K562 (cell line): ENCODE data around the gene MAP4K4. TPM values are rescaled to one million over a fixed set of nuclear protein-coding genes. Genes with fewer than 3 reads are reported as not detected.

ENCODE experiments used
- ATAC-seq: fragments of 200-7000 bp; cut with Tn5 transposase; 3 replicates; pipeline ENCODE4 v1.9.1; 2020; ENCODE audit warnings: moderate library complexity
- BruUV-seq: library from RNA; stranded (reverse); fragments of 400-500 nt; replicated peaks from 2 replicates; lab custom pipeline; 2021; lab: Mats Ljungman, UMichigan
- CTCF ChIA-PET: fragments of 300-600 bp; formaldehyde crosslinking; extraction: SDS; loops from one replicate; lab custom pipeline; 2021; ENCODE audit warnings: low intra/inter-chr PET ratio; lab: Yijun Ruan, JAX
- POLR2A ChIA-PET: fragments of 300-600, 350-650 bp; sonication (Branson Sonifier 250); formaldehyde crosslinking; extraction: SDS; loops from one replicate; lab custom pipeline; 2021; ENCODE audit warnings: antibody characterized with exemption, inconsistent platforms; lab: Yijun Ruan, JAX
- DNase-seq, 4 experiments: peaks; one replicate each; pipeline versions ENCODE4 v3.0.0 to v3.0.0-alpha.2; 2011 to 2018; ENCODE audit warnings: low spot score in 3 of 4, mixed read lengths in 3 of 4; ENCODE audit errors: extremely low read depth in 1 of 4
- FAIRE-seq: peaks from 2 replicates; lab custom pipeline; 2011; peaks lifted over from hg19 to GRCh38; lab: Jason Lieb, UNC
- H2AFZ ChIP-seq: 2 replicates; pipeline ENCODE4 v1.6.0; 2011; ENCODE audit warnings: low read depth, low read length, control low read depth, inconsistent platforms
- H3K27ac ChIP-seq: fragments of 200-600 bp; 3 replicates; pipeline ENCODE4 v1.8.0; 2011; ENCODE audit warnings: low read depth, mild to moderate bottlenecking, control low read depth, inconsistent platforms, low read length, moderate library complexity, mixed read lengths; ENCODE audit errors: extremely low read depth
- H3K27me3 ChIP-seq, 2 experiments: fragments of 300-600 bp in 1 of 2; 2 replicates in 1 of 2; 3 replicates in 1 of 2; pipeline versions ENCODE4 v1.6.0 to v1.8.0; 2011; ENCODE audit warnings: inconsistent platforms in 2 of 2, low read length in 2 of 2, mild to moderate bottlenecking in 1 of 2, mixed read lengths in 1 of 2, moderate library complexity in 1 of 2; ENCODE audit not compliant: control insufficient read depth in 2 of 2, insufficient read depth in 2 of 2
- H3K36me3 ChIP-seq: fragments of 300-600 bp; 3 replicates; pipeline ENCODE4 v1.8.0; 2011; ENCODE audit warnings: mild to moderate bottlenecking, low read length, inconsistent platforms; ENCODE audit not compliant: control insufficient read depth, insufficient read depth
- H3K4me1 ChIP-seq, 2 experiments: fragments of 200-600 bp in 1 of 2; replicated peaks in 1 of 2; 2 replicates in 1 of 2; 3 replicates in 1 of 2; pipeline versions ENCODE4 v1.5.1 to v1.8.0; 2011; ENCODE audit warnings: inconsistent platforms in 2 of 2, low read length in 2 of 2, mild to moderate bottlenecking in 1 of 2, mixed read lengths in 1 of 2, moderate library complexity in 1 of 2; ENCODE audit not compliant: control insufficient read depth in 2 of 2, insufficient read depth in 2 of 2
- H3K4me2 ChIP-seq: 2 replicates; pipeline ENCODE4 v1.6.1; 2011; ENCODE audit warnings: low read length, control low read depth, inconsistent platforms, mixed read lengths; ENCODE audit not compliant: insufficient read depth
- H3K4me3 ChIP-seq: fragments of 200-600 bp; sonication (generic), shearing (Covaris generic); 2 replicates; pipeline ENCODE4 v1.5.1; 2016; ENCODE audit warnings: control low read depth, inconsistent platforms
- H3K79me2 ChIP-seq: fragments of 200-600 bp; 3 replicates; pipeline ENCODE4 v1.8.0; 2011; ENCODE audit warnings: low read length, inconsistent platforms; ENCODE audit not compliant: control insufficient read depth, insufficient read depth
- H3K9ac ChIP-seq, 2 experiments: 2 replicates each; pipeline versions ENCODE4 v1.6.0 to v1.6.1; 2011; ENCODE audit warnings: low read depth in 2 of 2, low read length in 2 of 2, control low read depth in 1 of 2, inconsistent platforms in 1 of 2, mild to moderate bottlenecking in 1 of 2, mixed read lengths in 1 of 2; ENCODE audit not compliant: insufficient read depth in 1 of 2
- H3K9me1 ChIP-seq: one replicate; pipeline ENCODE4 v1.6.0; 2011; ENCODE audit warnings: inconsistent platforms, mild to moderate bottlenecking, low read length, moderate library complexity; ENCODE audit not compliant: control insufficient read depth, insufficient read depth
- H3K9me3 ChIP-seq: replicated peaks from 2 replicates; pipeline ENCODE4 v1.5.1; 2011; ENCODE audit warnings: low read depth, low read length, inconsistent platforms; ENCODE audit not compliant: control insufficient read depth, insufficient read depth
- H4K20me1 ChIP-seq: replicated peaks from 2 replicates; pipeline ENCODE4 v1.6.1; 2011; ENCODE audit warnings: low read length, inconsistent platforms, mixed read lengths; ENCODE audit not compliant: control insufficient read depth, insufficient read depth
- DMBX1 ChIP-seq: fragments of 250-450 bp; sonication (Bioruptor Pico); IDR thresholded peaks from 2 replicates; pipeline ENCODE4 v1.8.0; 2022; ENCODE audit warnings: inconsistent platforms, mild to moderate bottlenecking, moderate library complexity, borderline replicate concordance
- NELFE ChIP-seq: IDR thresholded peaks from 2 replicates; pipeline ENCODE4 v1.6.1; 2011; ENCODE audit warnings: mild to moderate bottlenecking; ENCODE audit not compliant: insufficient read depth, insufficient read length
- NONO ChIP-seq, 2 experiments: fragments of 200-400 bp in 1 of 2; fragments of 450-650 bp in 1 of 2; formaldehyde crosslinking in 1 of 2; IDR thresholded peaks; 2 replicates each; pipeline ENCODE4 v1.6.1; 2017; ENCODE audit warnings: low read depth in 2 of 2, mild to moderate bottlenecking in 2 of 2, moderate library complexity in 2 of 2, low read length in 1 of 2
- RBM22 ChIP-seq: fragments of 200-400 bp; formaldehyde crosslinking; IDR thresholded peaks from 2 replicates; pipeline ENCODE4 v1.6.1; 2018; ENCODE audit warnings: low read length, low read depth; ENCODE audit not compliant: poor library complexity, severe bottlenecking
- STAG1 ChIP-seq: sonication (generic); formaldehyde crosslinking; IDR thresholded peaks from 2 replicates; pipeline ENCODE4 v1.5.0; 2020; ENCODE audit warnings: missing genetic modification reagents, borderline replicate concordance
- WGBS: fragments of 100-300 bp; shearing (Covaris generic); methylation state at CpG from one replicate; pipeline ENCODE4 v1.1.6; 2016; ENCODE audit warnings: low coverage, mixed read lengths; ENCODE audit not compliant: insufficient coverage; ENCODE audit errors: missing lambda C conversion rate; 5-methylcytosine and 5-hydroxymethylcytosine counted together
- in situ Hi-C: fragments of 300-500 bp; cut with MboI; formaldehyde crosslinking; loops from 4 replicates; pipeline ENCODE4 v1.15.0; 2018; ENCODE audit warnings: inconsistent platforms, mixed read lengths
- intact Hi-C: fragments of 100-400 bp; cut with micrococcal nuclease; formaldehyde crosslinking; loops from 2 replicates; pipeline ENCODE4 v1.14.2; 2022
- polyA plus RNA-seq, 8 experiments: library from polyadenylated mRNA; depleted of rRNA in 4 of 8; stranded (reverse) in 5 of 8; unstranded in 3 of 8; fragments of >200 nt; fragmentation: Nextera tagmentation in 2 of 8; fragmentation: Illumina TruSeq in 1 of 8; extraction: Ambion mirVana in 2 of 8; extraction: Trizol in 1 of 8; gene quantifications; 2 replicates each; pipeline versions ENCODE4 v1.2.1 to v1.2.3, GENCODE V29; 2011 to 2014; ENCODE audit warnings: inconsistent platforms in 1 of 8, missing spikeins in 1 of 8
- total RNA-seq, 7 experiments: library from RNA; depleted of rRNA in 6 of 7; stranded (reverse); fragments of >200 nt in 6 of 7; fragmentation: Illumina TruSeq in 2 of 7; extraction: Trizol in 2 of 7; gene quantifications; 2 replicates each; pipeline versions ENCODE4 v1.2.1 to v1.2.3, GENCODE V29; 2011 to 2021; ENCODE audit warnings: low replicate concordance in 1 of 7
- TF ChIP-seq, protein P1 (sequence below), 2 experiments: fragments of 450-650 bp; conservative IDR thresholded peaks; 2 replicates each; pipeline ENCODE4 v1.6.1; 2017; ENCODE audit warnings: mild to moderate bottlenecking in 2 of 2, moderate library complexity in 2 of 2
- TF ChIP-seq, protein P2 (sequence below): fragments of 450-650 bp; IDR thresholded peaks from 2 replicates; pipeline ENCODE4 v1.6.1; 2016; ENCODE audit warnings: mild to moderate bottlenecking, moderate library complexity

Gene MAP4K4
- total and polyA plus RNA-seq, 9 of the 15 experiments (the other 6 are each of a cell fraction or from before 2014, with no cell fraction given) = 7.6 to 76.4 (median 50.6) TPM

DNA sequence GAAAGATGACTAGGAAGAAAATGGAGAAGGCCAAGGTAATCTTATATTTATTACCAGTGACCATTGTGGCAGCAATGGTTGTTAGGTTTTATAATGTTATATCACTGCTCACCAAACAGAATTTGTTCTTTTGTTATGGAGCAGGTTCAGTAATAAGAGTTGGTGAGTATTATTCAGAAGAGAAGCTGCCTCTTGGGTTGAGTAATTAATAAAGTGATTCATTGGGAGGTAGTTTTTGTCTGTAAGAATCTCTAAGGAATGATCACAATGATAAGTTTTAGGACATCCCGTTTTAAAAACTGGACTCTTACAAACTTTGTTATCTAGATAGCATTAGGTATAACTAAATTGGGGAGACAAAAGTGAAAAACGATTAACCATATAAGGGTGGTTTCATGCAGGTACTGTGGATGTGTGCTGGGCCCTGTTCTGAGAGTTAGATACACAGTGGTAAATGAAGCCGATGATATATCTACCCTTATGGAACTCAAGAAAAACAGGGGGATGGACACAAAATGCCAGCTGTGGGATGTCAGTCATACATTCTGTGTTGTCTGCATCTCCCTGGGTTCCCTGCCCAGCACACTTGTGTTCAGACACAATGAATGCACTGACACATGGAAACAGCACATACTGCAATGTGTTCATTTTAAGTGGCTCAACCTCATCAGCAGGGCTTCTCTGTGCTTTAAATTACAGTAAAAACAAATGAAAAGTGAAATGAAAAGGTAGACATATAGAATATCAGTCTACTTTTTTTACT, 7.5 kb downstream of the MAP4K4 start:
- Histone ChIP-seq H2AFZ (no peak overlapping the region), H3K9me1 (no peaks in the 10 kb centered on the region), H3K27me3 (no peaks in the 10 kb centered on the region), H3K9me3 (no peaks in the 10 kb centered on the region), H3K79me2 (peaks cover 91% of the 10 kb centered on the region), H3K36me3 (peaks cover 28% of the 10 kb centered on the region; the same call in 2 of the 3 replicates), H3K4me2 (no peak overlapping the region), H4K20me1 (peaks cover 17% of the 10 kb centered on the region), H3K4me3 (no peak overlapping the region), H3K27ac (no peak overlapping the region), H3K9ac (no peak overlapping the region), H3K4me1 (peaks cover 0 to 10% of the 10 kb centered on the region in 2 experiments; a peak in 2 of 5 replicates)
- ATAC-seq (no peak), FAIRE-seq (no peak), DNase-seq (no peak)
- ChIA-PET POLR2A (interaction anchor here (1.1 to 1.3 kb wide), 4 partner anchors 10 to 44 kb away, joined by 3 to 4 read pairs (median 3); no protein-coding TSS in a partner anchor), CTCF (no interaction called here)
- WGBS = 62% methylated on average over 3 of the region's 3 CpGs
- intact Hi-C loops (loop anchor here (5.0 kb wide), 1 partner anchor 47 kb away; no protein-coding TSS in a partner anchor), in situ Hi-C loops (no loop called here)
- BruUV-seq = no TSS peak
- TF ChIP-seq RBM22 = no peak
- no peak for TF ChIP-seq DMBX1 (CRISPR knock-in tag)
- TF ChIP-seq NONO (IDR thresholded peaks at IDR 0.05; ENCODE audit: low read depth in 2 of 2, low read length in 1 of 2) = no peak
- TF ChIP-seq NELFE = no peak
- TF ChIP-seq, protein P1, sequence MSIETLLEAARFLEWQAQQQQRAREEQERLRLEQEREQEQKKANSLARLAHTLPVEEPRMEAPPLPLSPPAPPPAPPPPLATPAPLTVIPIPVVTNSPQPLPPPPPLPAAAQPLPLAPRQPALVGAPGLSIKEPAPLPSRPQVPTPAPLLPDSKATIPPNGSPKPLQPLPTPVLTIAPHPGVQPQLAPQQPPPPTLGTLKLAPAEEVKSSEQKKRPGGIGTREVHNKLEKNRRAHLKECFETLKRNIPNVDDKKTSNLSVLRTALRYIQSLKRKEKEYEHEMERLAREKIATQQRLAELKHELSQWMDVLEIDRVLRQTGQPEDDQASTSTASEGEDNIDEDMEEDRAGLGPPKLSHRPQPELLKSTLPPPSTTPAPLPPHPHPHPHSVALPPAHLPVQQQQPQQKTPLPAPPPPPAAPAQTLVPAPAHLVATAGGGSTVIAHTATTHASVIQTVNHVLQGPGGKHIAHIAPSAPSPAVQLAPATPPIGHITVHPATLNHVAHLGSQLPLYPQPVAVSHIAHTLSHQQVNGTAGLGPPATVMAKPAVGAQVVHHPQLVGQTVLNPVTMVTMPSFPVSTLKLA (conservative IDR thresholded peaks at IDR 0.05) = no peak
- TF ChIP-seq, protein P2, sequence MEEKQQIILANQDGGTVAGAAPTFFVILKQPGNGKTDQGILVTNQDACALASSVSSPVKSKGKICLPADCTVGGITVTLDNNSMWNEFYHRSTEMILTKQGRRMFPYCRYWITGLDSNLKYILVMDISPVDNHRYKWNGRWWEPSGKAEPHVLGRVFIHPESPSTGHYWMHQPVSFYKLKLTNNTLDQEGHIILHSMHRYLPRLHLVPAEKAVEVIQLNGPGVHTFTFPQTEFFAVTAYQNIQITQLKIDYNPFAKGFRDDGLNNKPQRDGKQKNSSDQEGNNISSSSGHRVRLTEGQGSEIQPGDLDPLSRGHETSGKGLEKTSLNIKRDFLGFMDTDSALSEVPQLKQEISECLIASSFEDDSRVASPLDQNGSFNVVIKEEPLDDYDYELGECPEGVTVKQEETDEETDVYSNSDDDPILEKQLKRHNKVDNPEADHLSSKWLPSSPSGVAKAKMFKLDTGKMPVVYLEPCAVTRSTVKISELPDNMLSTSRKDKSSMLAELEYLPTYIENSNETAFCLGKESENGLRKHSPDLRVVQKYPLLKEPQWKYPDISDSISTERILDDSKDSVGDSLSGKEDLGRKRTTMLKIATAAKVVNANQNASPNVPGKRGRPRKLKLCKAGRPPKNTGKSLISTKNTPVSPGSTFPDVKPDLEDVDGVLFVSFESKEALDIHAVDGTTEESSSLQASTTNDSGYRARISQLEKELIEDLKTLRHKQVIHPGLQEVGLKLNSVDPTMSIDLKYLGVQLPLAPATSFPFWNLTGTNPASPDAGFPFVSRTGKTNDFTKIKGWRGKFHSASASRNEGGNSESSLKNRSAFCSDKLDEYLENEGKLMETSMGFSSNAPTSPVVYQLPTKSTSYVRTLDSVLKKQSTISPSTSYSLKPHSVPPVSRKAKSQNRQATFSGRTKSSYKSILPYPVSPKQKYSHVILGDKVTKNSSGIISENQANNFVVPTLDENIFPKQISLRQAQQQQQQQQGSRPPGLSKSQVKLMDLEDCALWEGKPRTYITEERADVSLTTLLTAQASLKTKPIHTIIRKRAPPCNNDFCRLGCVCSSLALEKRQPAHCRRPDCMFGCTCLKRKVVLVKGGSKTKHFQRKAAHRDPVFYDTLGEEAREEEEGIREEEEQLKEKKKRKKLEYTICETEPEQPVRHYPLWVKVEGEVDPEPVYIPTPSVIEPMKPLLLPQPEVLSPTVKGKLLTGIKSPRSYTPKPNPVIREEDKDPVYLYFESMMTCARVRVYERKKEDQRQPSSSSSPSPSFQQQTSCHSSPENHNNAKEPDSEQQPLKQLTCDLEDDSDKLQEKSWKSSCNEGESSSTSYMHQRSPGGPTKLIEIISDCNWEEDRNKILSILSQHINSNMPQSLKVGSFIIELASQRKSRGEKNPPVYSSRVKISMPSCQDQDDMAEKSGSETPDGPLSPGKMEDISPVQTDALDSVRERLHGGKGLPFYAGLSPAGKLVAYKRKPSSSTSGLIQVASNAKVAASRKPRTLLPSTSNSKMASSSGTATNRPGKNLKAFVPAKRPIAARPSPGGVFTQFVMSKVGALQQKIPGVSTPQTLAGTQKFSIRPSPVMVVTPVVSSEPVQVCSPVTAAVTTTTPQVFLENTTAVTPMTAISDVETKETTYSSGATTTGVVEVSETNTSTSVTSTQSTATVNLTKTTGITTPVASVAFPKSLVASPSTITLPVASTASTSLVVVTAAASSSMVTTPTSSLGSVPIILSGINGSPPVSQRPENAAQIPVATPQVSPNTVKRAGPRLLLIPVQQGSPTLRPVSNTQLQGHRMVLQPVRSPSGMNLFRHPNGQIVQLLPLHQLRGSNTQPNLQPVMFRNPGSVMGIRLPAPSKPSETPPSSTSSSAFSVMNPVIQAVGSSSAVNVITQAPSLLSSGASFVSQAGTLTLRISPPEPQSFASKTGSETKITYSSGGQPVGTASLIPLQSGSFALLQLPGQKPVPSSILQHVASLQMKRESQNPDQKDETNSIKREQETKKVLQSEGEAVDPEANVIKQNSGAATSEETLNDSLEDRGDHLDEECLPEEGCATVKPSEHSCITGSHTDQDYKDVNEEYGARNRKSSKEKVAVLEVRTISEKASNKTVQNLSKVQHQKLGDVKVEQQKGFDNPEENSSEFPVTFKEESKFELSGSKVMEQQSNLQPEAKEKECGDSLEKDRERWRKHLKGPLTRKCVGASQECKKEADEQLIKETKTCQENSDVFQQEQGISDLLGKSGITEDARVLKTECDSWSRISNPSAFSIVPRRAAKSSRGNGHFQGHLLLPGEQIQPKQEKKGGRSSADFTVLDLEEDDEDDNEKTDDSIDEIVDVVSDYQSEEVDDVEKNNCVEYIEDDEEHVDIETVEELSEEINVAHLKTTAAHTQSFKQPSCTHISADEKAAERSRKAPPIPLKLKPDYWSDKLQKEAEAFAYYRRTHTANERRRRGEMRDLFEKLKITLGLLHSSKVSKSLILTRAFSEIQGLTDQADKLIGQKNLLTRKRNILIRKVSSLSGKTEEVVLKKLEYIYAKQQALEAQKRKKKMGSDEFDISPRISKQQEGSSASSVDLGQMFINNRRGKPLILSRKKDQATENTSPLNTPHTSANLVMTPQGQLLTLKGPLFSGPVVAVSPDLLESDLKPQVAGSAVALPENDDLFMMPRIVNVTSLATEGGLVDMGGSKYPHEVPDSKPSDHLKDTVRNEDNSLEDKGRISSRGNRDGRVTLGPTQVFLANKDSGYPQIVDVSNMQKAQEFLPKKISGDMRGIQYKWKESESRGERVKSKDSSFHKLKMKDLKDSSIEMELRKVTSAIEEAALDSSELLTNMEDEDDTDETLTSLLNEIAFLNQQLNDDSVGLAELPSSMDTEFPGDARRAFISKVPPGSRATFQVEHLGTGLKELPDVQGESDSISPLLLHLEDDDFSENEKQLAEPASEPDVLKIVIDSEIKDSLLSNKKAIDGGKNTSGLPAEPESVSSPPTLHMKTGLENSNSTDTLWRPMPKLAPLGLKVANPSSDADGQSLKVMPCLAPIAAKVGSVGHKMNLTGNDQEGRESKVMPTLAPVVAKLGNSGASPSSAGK = no peak
- TF ChIP-seq STAG1 (CRISPR knock-in tag) = no peak
